RWPE2 (cell line): ENCODE results near the gene IFI6.
"Not testable (repeated sequence)": the region's sequence is repeated elsewhere in the genome, so short reads cannot be mapped to it uniquely, and the experiment has no call there.

Experiments used
- ATAC-seq: fragments of 200-7000 bp; cut with Tn5 transposase; 3 replicates; pipeline ENCODE4 v1.9.1; 2021; ENCODE audit warnings: low read depth
- DNase-seq: peaks from one replicate; pipeline ENCODE4 v3.0.0-alpha.2; 2020; ENCODE audit warnings: low spot score
- H3K27ac ChIP-seq: fragments of 450-650 bp; 2 replicates; pipeline ENCODE4 v1.5.1; 2017; ENCODE audit warnings: mild to moderate bottlenecking; ENCODE audit not compliant: poor library complexity, severe bottlenecking
- H3K27me3 ChIP-seq: fragments of 250-450 bp; sonication (Bioruptor Pico); 2 replicates; pipeline ENCODE4 v1.5.1; 2021; ENCODE audit warnings: mild to moderate bottlenecking, moderate library complexity; ENCODE audit not compliant: insufficient read depth, poor library complexity, severe bottlenecking
- H3K36me3 ChIP-seq: fragments of 250-450 bp; sonication (Bioruptor Pico); 2 replicates; pipeline ENCODE4 v1.5.1; 2020; ENCODE audit warnings: low read depth, mild to moderate bottlenecking, moderate library complexity
- H3K4me1 ChIP-seq: fragments of 250-450 bp; sonication (Bioruptor Pico); 2 replicates; pipeline ENCODE4 v1.5.1; 2021; ENCODE audit warnings: mild to moderate bottlenecking, moderate library complexity; ENCODE audit not compliant: insufficient read depth, poor library complexity, severe bottlenecking
- H3K4me3 ChIP-seq: fragments of 250-450 bp; sonication (Bioruptor Pico); 2 replicates; pipeline ENCODE4 v1.5.1; 2021; ENCODE audit warnings: mild to moderate bottlenecking, moderate library complexity; ENCODE audit not compliant: severe bottlenecking
- H3K9me3 ChIP-seq: fragments of 250-450 bp; sonication (Bioruptor Pico); 2 replicates; pipeline ENCODE4 v1.5.1; 2021; ENCODE audit warnings: mild to moderate bottlenecking, moderate library complexity; ENCODE audit not compliant: severe bottlenecking
- TF ChIP-seq, protein P1 (sequence below): fragments of 450-650 bp; IDR thresholded peaks from one replicate; pipeline ENCODE4 v1.5.1; 2017; ENCODE audit warnings: mild to moderate bottlenecking, moderate library complexity; ENCODE audit not compliant: poor library complexity, severe bottlenecking

The IFI6 gene

DNA sequence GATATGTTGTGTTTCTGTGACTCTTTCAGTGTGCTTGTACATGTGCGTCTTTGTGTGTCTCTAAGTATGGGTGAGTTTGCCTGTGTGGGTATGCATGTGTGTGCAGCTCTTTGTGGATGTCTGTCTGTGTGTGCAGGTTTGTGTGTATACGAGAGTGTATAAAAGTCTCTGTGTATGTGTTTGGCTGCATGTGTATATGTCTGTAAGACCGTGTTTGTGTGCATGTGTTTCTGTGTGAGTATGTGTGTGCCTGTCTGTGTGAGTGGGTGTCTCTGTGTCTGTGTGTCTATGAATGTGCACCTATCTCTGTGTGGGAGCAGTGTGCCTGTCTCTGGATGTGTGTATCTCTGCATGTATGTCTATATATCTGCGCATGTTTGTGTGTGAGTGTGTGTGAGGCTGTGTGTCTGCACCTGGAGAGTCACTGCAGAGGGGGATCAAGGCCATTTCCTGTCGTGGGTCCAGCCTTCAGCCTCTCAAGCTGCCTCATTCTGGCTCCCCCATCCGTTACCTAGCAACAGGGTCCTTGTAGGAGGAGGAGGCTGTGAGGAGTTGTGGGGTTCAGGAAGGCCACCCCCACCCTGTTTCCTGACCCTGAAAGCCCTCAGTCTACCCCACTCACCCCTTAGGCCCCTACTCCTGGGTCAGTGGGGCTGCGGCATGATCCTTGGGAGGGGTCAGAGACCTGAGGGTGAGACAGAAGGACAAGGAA lies 47.4 kb downstream of the IFI6 start:
- DNase-seq (no peak), ATAC-seq (no peak)
- Histone ChIP-seq H3K4me1 (peaks cover 4% of the 10 kb centered on the region), H3K4me3 (no peak overlapping the region), H3K27ac (no peak overlapping the region), H3K9me3 (no peaks in the 10 kb centered on the region), H3K27me3 (no peaks in the 10 kb centered on the region), H3K36me3 (no peaks in the 10 kb centered on the region)
- TF ChIP-seq, protein P1, sequence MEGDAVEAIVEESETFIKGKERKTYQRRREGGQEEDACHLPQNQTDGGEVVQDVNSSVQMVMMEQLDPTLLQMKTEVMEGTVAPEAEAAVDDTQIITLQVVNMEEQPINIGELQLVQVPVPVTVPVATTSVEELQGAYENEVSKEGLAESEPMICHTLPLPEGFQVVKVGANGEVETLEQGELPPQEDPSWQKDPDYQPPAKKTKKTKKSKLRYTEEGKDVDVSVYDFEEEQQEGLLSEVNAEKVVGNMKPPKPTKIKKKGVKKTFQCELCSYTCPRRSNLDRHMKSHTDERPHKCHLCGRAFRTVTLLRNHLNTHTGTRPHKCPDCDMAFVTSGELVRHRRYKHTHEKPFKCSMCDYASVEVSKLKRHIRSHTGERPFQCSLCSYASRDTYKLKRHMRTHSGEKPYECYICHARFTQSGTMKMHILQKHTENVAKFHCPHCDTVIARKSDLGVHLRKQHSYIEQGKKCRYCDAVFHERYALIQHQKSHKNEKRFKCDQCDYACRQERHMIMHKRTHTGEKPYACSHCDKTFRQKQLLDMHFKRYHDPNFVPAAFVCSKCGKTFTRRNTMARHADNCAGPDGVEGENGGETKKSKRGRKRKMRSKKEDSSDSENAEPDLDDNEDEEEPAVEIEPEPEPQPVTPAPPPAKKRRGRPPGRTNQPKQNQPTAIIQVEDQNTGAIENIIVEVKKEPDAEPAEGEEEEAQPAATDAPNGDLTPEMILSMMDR: no peak

DNA sequence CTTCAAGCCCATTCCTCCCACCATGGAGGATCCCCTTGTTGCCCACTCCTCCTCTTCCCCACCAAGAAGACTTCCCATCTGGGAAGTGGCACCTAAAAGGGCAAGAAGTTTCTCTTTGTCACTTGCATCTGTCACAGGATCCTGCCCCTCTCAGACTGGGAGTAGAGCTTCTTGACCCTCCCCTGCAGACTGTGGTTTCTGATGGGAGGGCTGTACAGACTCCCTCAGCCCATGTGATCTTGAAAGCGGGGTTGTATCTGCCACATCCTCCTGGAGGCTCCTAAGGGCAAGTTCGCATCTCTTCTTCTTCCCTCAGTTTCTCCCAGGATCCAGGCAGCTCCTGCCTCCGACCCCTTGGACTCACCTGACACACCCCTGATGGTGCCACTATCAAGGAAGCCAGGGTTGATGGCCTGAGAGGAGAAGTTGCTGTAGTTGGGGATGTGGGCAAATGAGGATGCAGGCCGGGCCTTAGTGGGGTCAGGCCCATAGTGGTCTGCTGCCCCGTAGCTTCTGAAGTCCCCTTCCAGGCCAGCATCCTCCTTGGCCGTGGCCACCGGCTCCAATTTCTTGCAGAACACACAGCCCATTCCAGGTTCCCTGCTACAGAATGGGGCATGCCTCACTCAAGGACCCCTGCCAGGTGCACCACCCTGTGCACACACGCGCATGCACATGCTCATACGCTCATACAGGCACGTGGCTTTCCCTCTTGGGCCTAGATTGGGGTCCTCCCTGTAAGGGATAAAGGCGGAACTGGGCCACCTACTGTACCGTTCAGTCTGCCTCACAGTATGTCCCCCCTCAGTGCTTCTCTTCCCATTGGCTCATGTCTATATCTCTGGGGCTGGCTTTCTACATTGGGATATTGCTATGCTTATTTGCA lies 48.4 kb downstream of the IFI6 start:
- no peak for DNase-seq
- TF ChIP-seq, protein P1: no peak
- Histone ChIP-seq H3K4me1 (peaks cover 4% of the 10 kb centered on the region), H3K27ac (no peak overlapping the region), H3K36me3 (no peaks in the 10 kb centered on the region), H3K9me3 (no peaks in the 10 kb centered on the region), H3K27me3 (no peaks in the 10 kb centered on the region), H3K4me3 (no peak overlapping the region)
- ATAC-seq: no peak

DNA sequence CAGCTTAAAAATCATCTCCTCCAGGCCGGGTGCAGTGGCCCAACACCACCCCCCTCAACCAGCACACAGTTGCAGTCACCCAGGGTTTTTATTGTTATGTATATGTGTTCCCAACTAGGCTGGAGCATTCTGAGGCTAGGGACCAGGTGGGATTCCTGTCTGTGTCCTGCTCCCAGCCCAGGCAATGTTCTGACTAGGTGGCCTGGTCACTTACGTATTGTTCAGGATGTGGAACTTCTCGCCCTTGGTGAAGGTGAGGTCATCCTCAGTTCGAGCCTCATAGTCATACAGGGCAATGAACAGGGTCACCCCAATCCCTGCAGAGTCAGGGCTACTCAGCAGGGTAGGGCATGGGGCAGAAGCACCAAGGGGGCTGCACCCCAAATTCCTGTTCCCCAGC lies 49.2 kb downstream of the IFI6 start:
- DNase-seq (no peak), ATAC-seq (no peak)
- H3K9me3 ChIP-seq: no peaks in the 10 kb centered on the region
- TF ChIP-seq, protein P1: no peak
- H3K27me3 ChIP-seq: no peaks in the 10 kb centered on the region
- peaks cover 4% of the 10 kb centered on the region for H3K4me1 ChIP-seq
- no peak overlapping the region for H3K27ac ChIP-seq
- H3K36me3 ChIP-seq: no peaks in the 10 kb centered on the region
- H3K4me3 ChIP-seq: no peak overlapping the region

DNA sequence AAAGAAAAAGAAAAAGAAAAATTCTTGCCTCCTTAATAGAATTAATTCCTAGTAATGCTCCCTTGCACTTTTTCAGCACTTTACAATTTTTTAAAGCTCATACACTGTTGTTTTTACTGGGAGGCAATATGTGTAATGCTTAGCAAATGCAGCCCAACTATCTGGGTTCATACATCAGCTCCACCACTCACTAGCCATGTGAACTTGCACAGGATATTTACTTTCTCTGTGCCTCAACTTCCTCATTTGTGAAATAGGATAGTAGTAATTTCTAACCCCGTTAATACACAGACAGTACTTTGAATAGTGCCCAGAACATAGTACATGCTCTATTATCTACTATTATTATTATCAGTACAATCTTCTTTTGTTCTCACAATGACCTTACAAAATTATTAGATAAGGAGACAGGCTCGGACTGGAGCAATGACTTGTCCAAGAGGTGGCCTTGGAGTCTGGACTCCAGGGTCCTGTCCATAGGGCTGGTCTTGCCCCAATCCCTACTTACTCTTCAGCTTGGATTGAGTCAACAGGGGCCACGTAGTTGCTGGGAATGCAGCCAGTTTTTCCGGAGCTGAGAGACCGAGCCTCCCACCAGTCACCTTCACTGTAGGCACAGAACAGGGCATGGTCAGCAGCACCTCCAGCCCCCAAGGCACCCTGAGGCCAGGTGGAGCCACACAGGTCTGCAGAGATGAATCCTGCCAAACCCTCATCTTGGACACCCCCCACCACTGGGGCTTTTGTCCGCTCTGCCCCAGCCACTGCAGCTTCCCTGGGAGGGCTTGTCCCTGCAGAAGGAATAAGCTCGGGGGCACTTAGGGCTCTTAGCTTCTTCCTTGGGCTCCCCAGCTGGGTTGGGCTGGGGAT lies 50.7 kb downstream of the IFI6 start:
- H3K27me3 ChIP-seq: no peaks in the 10 kb centered on the region
- H3K4me3 ChIP-seq: no peak overlapping the region
- no peaks in the 10 kb centered on the region for H3K36me3 ChIP-seq
- H3K27ac ChIP-seq: no peak overlapping the region
- TF ChIP-seq, protein P1: no peak
- no peaks in the 10 kb centered on the region for H3K9me3 ChIP-seq
- DNase-seq (no peak), ATAC-seq (peak; percentile 66)
- peaks cover 4% of the 10 kb centered on the region for H3K4me1 ChIP-seq

DNA sequence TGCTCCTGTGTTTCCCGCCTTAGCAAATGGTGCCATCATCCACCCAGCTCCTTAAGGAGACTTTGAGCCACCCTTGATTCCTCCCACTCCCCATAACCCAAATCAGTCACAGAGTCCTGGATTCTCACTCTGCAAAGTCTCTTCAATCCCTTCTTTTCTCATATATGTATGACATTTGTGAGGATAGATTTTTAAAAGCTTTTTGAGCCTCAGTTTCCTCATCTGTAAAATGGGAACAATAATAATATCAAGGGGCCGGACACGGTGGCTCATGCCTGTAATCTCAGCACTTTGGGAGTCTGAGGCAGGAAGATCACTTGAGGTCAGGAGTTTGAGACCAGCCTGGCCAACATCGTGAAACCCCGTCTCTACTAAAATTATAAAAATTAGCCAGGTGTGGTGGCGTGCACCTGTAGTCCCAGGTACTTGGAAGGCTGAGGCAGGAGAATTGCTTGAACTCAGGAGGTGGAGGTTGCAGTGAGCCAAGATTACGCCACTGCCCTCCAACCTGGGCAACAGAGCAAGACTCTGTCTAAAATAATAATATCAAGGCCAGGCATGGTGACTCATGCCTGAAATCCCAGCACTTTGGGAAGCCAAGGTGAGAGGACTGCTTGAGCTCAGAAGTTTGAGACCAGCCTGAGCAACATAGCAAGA lies 52.1 kb downstream of the IFI6 start:
- not testable (repeated sequence) for H3K27ac ChIP-seq, DNase-seq, H3K36me3 ChIP-seq, ATAC-seq, H3K4me1 ChIP-seq, H3K9me3 ChIP-seq, H3K4me3 ChIP-seq, H3K27me3 ChIP-seq
